ENCODE measurements around the gene RYR3.

Gene RYR3

DNA sequence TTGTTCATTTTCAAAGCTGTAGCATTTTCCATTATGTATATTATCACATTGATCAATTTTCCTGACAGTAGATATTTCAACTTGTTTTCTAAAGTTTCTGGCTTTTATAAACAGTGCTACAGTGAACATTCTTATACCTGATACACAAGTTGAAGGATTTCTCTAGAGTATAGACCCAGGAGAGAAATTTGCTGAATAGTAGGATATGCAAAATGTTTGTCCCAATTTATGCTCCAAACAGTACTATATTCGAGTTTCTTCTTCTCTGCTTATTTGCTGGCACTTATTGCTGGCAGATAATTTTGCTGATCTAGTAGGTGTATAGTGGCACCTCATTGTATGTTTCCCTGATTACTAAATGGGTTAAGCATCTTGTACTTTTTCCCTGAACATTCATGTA, 540.3 kb downstream of the RYR3 start:
- no peak for DNase-seq

DNA sequence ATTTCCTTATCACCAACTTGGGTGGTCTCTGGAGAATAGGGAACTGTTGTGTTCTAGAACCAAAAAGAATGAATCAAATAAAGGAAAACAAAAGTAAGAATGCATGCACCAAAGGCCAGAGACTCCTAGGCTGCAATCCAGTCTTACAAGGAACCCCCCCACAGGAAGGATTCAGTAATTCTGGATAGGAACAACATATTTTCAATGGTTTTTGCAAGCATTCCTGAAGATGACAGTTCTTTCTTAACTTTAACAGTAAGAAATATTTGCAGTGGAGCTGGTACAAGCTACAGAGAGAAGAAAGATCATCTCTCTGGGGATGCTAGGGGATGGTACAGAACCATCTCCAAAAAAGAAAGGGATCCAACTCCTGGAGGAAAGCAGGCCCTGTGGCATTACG, 541.3 kb downstream of the RYR3 start:
- no peak for DNase-seq

DNA sequence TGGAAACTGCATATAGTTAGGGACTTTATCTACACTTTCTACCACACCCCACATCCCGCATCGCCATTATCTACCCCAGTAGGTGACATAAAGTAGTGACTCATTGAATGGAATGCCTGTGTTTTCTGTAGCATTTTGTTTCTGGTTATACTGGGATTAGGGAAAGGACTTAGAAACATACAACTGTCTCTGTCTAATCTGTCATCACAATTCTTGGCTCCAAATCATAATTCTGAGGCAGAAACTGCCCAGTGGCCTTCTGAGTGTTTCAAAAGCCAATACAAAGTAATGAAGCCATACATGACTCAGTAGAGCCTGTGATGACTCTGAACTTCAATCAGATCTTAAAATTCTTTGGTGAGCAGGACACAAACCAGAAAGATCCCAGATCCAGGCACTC, 541.8 kb downstream of the RYR3 start:
- DNase-seq, result no peak

DNA sequence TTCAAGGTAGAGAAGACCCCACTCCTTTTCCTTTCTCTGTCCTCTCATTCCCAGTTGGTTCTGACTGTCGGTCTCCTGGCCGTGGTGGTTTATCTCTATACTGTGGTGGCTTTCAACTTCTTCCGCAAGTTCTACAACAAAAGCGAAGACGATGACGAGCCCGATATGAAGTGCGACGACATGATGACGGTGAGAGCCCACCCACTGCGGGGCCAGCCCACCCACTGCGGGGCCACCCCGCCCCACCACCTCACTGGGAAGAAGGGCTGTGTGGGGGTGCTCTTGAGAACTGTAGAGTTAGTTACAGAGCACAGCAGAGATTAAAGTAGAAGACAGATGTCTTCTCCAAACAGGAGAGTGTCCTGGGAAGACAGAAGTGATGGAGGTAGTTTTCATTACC, 547.0 kb downstream of the RYR3 start:
- DNase-seq, result no peak

DNA sequence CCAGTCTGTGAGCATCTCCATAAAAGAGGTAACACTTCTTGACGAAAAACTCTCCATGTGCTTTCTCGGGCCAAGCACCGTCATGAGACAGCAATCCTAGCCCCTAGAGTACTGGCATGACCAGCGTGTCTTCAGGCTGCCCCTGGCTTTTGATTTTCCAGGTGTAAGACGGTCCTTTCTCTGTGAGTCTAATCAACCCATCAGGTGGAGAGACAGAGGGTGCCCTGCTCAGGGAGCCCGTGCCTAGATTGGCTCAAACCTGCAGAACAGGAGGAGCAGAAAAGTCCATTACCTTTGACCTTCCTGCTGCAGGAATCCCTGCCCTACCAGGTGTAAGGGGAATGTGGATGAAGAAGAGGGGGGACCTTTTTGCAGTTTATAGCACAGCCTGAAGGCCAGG, 548.1 kb downstream of the RYR3 start:
- DNase-seq, result no peak

DNA sequence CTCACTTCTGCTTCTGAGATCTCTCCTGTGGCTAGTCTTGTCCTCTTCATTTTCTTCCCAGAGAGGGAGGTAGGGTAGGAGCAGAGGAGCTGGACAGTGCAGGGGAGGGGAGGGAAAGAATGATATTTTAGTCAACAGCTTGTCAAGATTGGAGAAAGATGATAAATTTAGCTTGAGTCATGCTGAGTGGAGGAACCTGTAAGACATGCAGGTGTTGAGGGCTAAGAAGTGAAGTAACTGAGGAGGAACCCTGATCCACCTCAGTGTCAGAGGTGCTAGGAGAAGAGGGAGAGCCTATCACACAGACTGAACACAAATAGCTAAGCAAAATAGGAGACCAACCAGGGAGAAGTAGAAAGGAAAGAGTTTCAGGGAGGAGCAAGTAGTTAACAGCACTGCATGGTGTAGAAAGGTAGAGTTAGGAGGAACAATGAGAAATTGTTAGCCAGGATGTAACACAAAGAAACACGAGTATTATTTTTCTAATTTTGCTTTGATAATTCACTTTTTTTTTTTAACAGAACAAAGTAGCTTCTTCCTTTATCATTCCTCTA, 549.3 kb downstream of the RYR3 start:
- DNase-seq, result no peak

DNA sequence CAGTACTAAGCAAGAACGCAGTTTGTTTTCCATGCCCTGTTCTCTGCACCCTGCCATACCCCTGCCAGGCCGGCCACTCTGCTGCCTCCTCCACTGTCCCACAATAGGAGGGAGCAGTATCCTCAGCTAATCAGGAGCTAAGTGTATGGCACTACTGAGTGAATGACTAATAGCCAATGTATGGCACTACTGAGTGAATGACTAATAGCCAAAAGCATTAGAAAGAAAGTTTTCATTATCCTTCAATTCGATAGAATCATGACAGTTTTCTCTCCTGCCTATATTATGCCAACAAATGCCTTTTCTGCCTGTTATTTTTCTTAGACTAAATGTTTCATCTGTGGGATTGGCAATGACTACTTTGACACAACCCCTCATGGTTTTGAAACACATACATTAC, 550.0 kb downstream of the RYR3 start:
- DNase-seq, result no peak

GRCh38 chr15:33864360-33865075, 553.8 kb downstream of the RYR3 start:
- DNase-seq, result no peak

GRCh38 chr15:33865416-33865815, 554.6 kb downstream of the RYR3 start:
- no peak for DNase-seq

- no peak for DNase-seq
These were observed 555.5 kb downstream of the RYR3 start for GRCh38 chr15:33866101-33866737.

GRCh38 chr15:33871980-33872379, 561.2 kb downstream of the RYR3 start:
- DNase-seq, result no peak

- DNase-seq, result no peak
These were observed 561.8 kb downstream of the RYR3 start for GRCh38 chr15:33872416-33873106.

DNA sequence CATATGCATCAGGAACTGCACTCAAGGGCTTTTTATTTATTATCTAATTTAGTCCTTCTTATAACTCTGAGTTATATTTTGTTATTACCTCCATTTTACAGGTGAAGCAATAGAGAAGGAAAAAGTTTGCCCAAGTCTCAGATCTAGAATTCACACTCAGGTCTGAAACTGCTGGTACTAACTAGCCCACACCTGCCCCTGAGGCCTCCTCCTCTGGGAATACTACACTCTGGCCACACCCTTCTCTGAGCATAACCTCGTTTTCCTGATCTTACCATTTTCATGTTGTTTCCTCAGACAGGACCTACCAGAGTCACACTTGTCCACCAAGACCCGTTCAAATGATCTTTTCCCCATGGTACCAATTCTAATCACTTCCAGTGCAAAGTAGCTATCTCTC, 563.4 kb downstream of the RYR3 start:
- DNase-seq, result no peak

DNA sequence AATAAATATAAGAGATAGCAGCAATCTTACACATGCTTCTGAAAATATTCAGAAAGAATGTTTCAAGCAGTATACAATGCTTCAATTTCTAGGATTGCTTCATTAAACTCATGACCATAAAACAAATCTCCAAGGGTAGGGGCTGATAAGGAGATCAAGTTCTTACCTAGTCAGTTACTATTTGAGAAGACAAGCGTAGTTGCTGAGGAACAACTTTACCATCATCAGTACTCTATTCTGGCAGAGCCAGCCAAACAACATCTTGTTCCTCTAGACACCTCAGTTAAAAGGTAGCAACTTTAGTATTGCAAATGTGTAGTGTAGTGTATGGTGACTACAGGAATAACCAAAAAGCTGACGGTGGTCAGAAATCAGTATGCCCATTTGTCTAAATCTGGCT, 572.2 kb downstream of the RYR3 start:
- no peak for DNase-seq

- no peak for DNase-seq
These were observed 577.4 kb downstream of the RYR3 start for GRCh38 chr15:33888176-33888575.

DNA sequence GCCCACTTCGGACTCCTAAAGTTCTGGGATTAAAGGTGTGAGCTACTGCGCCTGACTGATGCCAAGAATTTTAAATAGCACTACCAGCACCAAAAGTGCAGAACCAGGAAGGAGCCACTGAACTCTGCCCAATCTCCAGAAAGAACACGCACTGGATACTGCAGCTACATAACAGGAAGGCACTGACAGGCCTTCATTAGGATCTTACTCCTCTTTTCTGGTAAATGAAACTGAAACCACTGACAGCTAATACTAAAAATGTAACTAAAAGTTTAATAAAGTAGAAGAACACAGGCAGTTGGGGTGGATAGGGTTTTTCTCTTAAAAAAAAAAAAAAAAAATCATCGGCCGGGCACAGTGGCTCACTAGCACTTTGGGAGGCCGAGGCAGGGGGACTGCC, 583.4 kb downstream of the RYR3 start:
- no peak for DNase-seq

GRCh38 chr15:33902043-33902442, 591.3 kb downstream of the RYR3 start:
- no peak for DNase-seq

DNA sequence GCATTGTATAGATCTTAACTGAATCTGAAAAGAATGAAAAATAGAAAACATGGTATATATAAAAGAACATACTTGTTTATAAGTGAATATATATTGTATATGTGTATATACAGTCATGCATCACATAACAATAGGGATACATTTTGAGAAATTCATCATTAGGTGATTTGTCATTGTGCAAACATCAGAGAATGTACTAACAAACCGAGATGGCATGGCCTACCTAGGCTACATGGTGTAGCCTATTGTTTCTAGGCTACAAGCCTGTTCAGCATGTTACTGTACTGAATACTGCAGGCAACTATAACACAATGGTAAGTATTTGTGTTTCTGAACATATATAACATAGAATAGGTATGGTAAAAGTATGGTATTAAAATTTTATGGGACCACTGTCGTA, 592.9 kb downstream of the RYR3 start:
- DNase-seq, result no peak

DNA sequence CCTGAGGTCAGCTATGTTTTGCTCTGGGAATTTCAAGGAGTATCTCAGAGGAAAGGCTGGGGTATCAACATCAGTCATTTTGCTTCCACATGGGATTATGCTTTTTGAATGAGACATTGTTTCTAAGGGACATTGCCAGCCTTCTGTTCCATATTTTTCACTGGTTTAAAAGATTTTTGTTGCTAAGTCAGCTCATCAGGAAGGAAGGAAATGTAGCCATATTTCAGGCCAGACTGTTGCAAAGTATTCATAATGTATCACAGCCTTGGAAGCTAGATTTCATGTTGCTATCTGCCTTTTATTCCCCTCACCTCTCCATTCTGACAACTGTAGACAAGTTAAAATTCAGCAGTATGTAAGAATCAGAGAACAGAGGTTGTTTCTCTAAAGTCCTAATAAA, 596.6 kb downstream of the RYR3 start:
- DNase-seq, result no peak

GRCh38 chr15:33908406-33908805, 597.6 kb downstream of the RYR3 start:
- DNase-seq, result no peak

- DNase-seq, result no peak
These were observed 600.0 kb downstream of the RYR3 start for GRCh38 chr15:33910741-33911140.

- DNase-seq, result no peak
These were observed 601.6 kb downstream of the RYR3 start for GRCh38 chr15:33912326-33912725.

GRCh38 chr15:33913459-33913858, 602.7 kb downstream of the RYR3 start:
- DNase-seq, result no peak
